ENCODE data around the gene SLC31A1. TPM values are rescaled to one million over a fixed set of nuclear protein-coding genes. Genes with fewer than 3 reads are reported as not detected.

The SLC31A1 gene
- total RNA-seq, 1 experiment from 2014 or later: 27.2 TPM

- H3K27ac ChIP-seq: no peak overlapping the region
- H2AFZ ChIP-seq: no peak overlapping the region
- no peaks in the 10 kb centered on the region for H3K9me2 ChIP-seq (ENCODE audit: insufficient read depth)
- no TSS peak for BruUV-seq (replicated peaks)
- no peaks in the 10 kb centered on the region for H3K27me3 ChIP-seq (ENCODE audit: insufficient read depth, low read depth)
- no peaks in the 10 kb centered on the region; the same call in 1 of the 2 replicates for H3F3A ChIP-seq (ENCODE audit: insufficient read depth, low read depth)
- intact Hi-C loops (cut with micrococcal nuclease; ENCODE audit: unreplicated experiment): no loop called here
- H3K36me3 ChIP-seq (ENCODE audit: low read depth): no peaks in the 10 kb centered on the region; the same call in 1 of the 2 replicates
- peaks cover 11% of the 10 kb centered on the region for H3K4me1 ChIP-seq (replicated peaks; ENCODE audit: insufficient read depth)
- no peak overlapping the region for H3K4me2 ChIP-seq
- no peak for TF ChIP-seq CTCF (conservative IDR thresholded peaks at IDR 0.05)
- TF ChIP-seq EZH2 (IDR thresholded peaks at IDR 0.05; ENCODE audit: low read depth): no peak
- H3K4me3 ChIP-seq: no peak overlapping the region
- H3K79me2 ChIP-seq (ENCODE audit: low read depth): peaks cover 42% of the 10 kb centered on the region
- DNase-seq: no peak
- no peaks in the 10 kb centered on the region for H4K20me1 ChIP-seq (ENCODE audit: insufficient read depth)
- POLR2A ChIA-PET (ENCODE audit: unreplicated experiment): no interaction called here
- CTCF ChIA-PET: no interaction called here
- no peaks in the 10 kb centered on the region for H3K9me3 ChIP-seq (ENCODE audit: insufficient read depth, low read depth)
These were observed 4.9 kb upstream of the SLC31A1 start for GRCh38 chr9:113216406-113216805.

GRCh38 chr9:113219186-113219936, 2.0 kb upstream of the SLC31A1 start:
- Histone ChIP-seq H3K4me2 (peak overlapping the region; percentile 100), H3K4me1 (replicated peaks; ENCODE audit: insufficient read depth) (peaks cover 29% of the 10 kb centered on the region), H3K36me3 (ENCODE audit: low read depth) (no peaks in the 10 kb centered on the region; the same call in 1 of the 2 replicates), H3K27ac (no peak overlapping the region), H3F3A (ENCODE audit: insufficient read depth, low read depth) (no peaks in the 10 kb centered on the region; the same call in 1 of the 2 replicates), H3K27me3 (ENCODE audit: insufficient read depth, low read depth) (no peaks in the 10 kb centered on the region), H2AFZ (no peak overlapping the region), H3K9me2 (ENCODE audit: insufficient read depth) (no peaks in the 10 kb centered on the region), H3K4me3 (peak overlapping the region; percentile 79; the same call in 1 of the 2 replicates), H3K9me3 (ENCODE audit: insufficient read depth, low read depth) (no peaks in the 10 kb centered on the region), H4K20me1 (ENCODE audit: insufficient read depth) (no peaks in the 10 kb centered on the region), H3K79me2 (ENCODE audit: low read depth) (peaks cover 65% of the 10 kb centered on the region)
- DNase-seq: no peak
- TF ChIP-seq CTCF (conservative IDR thresholded peaks at IDR 0.05): no peak
- no peak for TF ChIP-seq EZH2 (IDR thresholded peaks at IDR 0.05; ENCODE audit: low read depth)
- CTCF ChIA-PET: no interaction called here
- no TSS peak for BruUV-seq (replicated peaks)
- POLR2A ChIA-PET (ENCODE audit: unreplicated experiment): interaction anchor here (0.6 kb wide), 1 partner anchor 1341 kb away, joined by 5 read pairs; no protein-coding TSS in a partner anchor
- intact Hi-C loops (cut with micrococcal nuclease; ENCODE audit: unreplicated experiment): no loop called here

- DNase-seq: no peak
- no peak overlapping the region for H3K27ac ChIP-seq
- peak overlapping the region; percentile 79 for H3K4me3 ChIP-seq
- H3K4me2 ChIP-seq: peak overlapping the region; percentile 100
- ChIA-PET POLR2A (ENCODE audit: unreplicated experiment) (interaction anchor here (0.6 to 0.7 kb wide), 3 partner anchors 151 to 1342 kb away, joined by 4 to 5 read pairs (median 4); no protein-coding TSS in a partner anchor), CTCF (interaction anchor here (0.6 to 2.2 kb wide), 2 partner anchors 55 to 374 kb away, joined by 5 to 9 read pairs; partner anchors contain the start of genes CDC26 and PRPF4)
- no peak overlapping the region for H2AFZ ChIP-seq
- no peaks in the 10 kb centered on the region for H3K9me2 ChIP-seq (ENCODE audit: insufficient read depth)
- no peak for TF ChIP-seq CTCF (conservative IDR thresholded peaks at IDR 0.05)
- H3K27me3 ChIP-seq (ENCODE audit: insufficient read depth, low read depth): no peaks in the 10 kb centered on the region
- no peaks in the 10 kb centered on the region for H4K20me1 ChIP-seq (ENCODE audit: insufficient read depth)
- peaks cover 4% of the 10 kb centered on the region; the same call in 1 of the 2 replicates for H3K36me3 ChIP-seq (ENCODE audit: low read depth)
- intact Hi-C loops (cut with micrococcal nuclease; ENCODE audit: unreplicated experiment): loop anchor here (2.0 to 5.0 kb wide), 3 partner anchors 55 to 362 kb away; partner anchors contain the start of genes CDC26 and PRPF4
- H3K79me2 ChIP-seq (ENCODE audit: low read depth): peaks cover 65% of the 10 kb centered on the region
- no peaks in the 10 kb centered on the region; the same call in 1 of the 2 replicates for H3F3A ChIP-seq (ENCODE audit: insufficient read depth, low read depth)
- H3K9me3 ChIP-seq (ENCODE audit: insufficient read depth, low read depth): no peaks in the 10 kb centered on the region
- no TSS peak for BruUV-seq (replicated peaks)
- H3K4me1 ChIP-seq (replicated peaks; ENCODE audit: insufficient read depth): peaks cover 29% of the 10 kb centered on the region
These were observed 1.4 kb upstream of the SLC31A1 start for GRCh38 chr9:113219969-113220368.

All from PC-9 (cell line).